ENCODE results near the gene TAS1R1.
"Not testable (repeated sequence)": the region's sequence is repeated elsewhere in the genome, so short reads cannot be mapped to it uniquely, and the experiment has no call there.

The TAS1R1 gene

GRCh38 chr1:6592441-6592840 is 37.3 kb downstream of the TAS1R1 start:
- DNase-seq = no peak

GRCh38 chr1:6592865-6593593 is 37.9 kb downstream of the TAS1R1 start:
- DNase-seq = no peak

GRCh38 chr1:6593810-6594209 is 38.7 kb downstream of the TAS1R1 start:
- no peak for DNase-seq

- DNase-seq = no peak
Observed at GRCh38 chr1:6594977-6595740, 40.1 kb downstream of the TAS1R1 start.

- no peak for DNase-seq
Observed at GRCh38 chr1:6596351-6596750, 41.2 kb downstream of the TAS1R1 start.

- no peak for DNase-seq
Observed at GRCh38 chr1:6596886-6597776, 42.0 kb downstream of the TAS1R1 start.

GRCh38 chr1:6597777-6598131 is 42.6 kb downstream of the TAS1R1 start:
- DNase-seq = no peak

- DNase-seq = no peak
Observed at GRCh38 chr1:6599141-6599975, 44.3 kb downstream of the TAS1R1 start.

- not testable (repeated sequence) for DNase-seq
Observed at GRCh38 chr1:6599991-6600390, 44.9 kb downstream of the TAS1R1 start.

GRCh38 chr1:6600410-6601048 is 45.4 kb downstream of the TAS1R1 start:
- no peak for DNase-seq

- DNase-seq = peak; percentile 71
Observed at GRCh38 chr1:6601049-6601922, 46.2 kb downstream of the TAS1R1 start.

- DNase-seq = peak; percentile 69
Observed at GRCh38 chr1:6601923-6602668, 47.0 kb downstream of the TAS1R1 start.

- peak; percentile 91 for DNase-seq
Observed at GRCh38 chr1:6602669-6603237, 47.6 kb downstream of the TAS1R1 start, which contains the start of gene KLHL21. KLHL21 (minus strand) TSS chr1:6602869; CDS start chr1:6602817, 52 bp downstream.

GRCh38 chr1:6603238-6603914 is 48.3 kb downstream of the TAS1R1 start:
- DNase-seq = peak; percentile 89

GRCh38 chr1:6603915-6604558 is 48.9 kb downstream of the TAS1R1 start:
- peak; percentile 83 for DNase-seq

- no peak for DNase-seq
Observed at GRCh38 chr1:6612641-6613360, 57.7 kb downstream of the TAS1R1 start.

GRCh38 chr1:6613361-6614018 is 58.4 kb downstream of the TAS1R1 start, which contains the start of gene PHF13:
PHF13 (plus strand) TSS chr1:6613731; CDS start chr1:6614067, 336 bp downstream.
- peak; percentile 100 for DNase-seq
